Measurements from ENCODE around the gene ABCA10. TPM values are rescaled to one million over a fixed set of nuclear protein-coding genes. Genes with fewer than 3 reads are reported as not detected.

The ABCA10 gene
- total and polyA plus RNA-seq, 2 experiments from 2014 or later: not detected

GRCh38 chr17:69207151-69207550 is 21.5 kb downstream of the ABCA10 start (continued):
- TF ChIP-seq, protein P1, sequence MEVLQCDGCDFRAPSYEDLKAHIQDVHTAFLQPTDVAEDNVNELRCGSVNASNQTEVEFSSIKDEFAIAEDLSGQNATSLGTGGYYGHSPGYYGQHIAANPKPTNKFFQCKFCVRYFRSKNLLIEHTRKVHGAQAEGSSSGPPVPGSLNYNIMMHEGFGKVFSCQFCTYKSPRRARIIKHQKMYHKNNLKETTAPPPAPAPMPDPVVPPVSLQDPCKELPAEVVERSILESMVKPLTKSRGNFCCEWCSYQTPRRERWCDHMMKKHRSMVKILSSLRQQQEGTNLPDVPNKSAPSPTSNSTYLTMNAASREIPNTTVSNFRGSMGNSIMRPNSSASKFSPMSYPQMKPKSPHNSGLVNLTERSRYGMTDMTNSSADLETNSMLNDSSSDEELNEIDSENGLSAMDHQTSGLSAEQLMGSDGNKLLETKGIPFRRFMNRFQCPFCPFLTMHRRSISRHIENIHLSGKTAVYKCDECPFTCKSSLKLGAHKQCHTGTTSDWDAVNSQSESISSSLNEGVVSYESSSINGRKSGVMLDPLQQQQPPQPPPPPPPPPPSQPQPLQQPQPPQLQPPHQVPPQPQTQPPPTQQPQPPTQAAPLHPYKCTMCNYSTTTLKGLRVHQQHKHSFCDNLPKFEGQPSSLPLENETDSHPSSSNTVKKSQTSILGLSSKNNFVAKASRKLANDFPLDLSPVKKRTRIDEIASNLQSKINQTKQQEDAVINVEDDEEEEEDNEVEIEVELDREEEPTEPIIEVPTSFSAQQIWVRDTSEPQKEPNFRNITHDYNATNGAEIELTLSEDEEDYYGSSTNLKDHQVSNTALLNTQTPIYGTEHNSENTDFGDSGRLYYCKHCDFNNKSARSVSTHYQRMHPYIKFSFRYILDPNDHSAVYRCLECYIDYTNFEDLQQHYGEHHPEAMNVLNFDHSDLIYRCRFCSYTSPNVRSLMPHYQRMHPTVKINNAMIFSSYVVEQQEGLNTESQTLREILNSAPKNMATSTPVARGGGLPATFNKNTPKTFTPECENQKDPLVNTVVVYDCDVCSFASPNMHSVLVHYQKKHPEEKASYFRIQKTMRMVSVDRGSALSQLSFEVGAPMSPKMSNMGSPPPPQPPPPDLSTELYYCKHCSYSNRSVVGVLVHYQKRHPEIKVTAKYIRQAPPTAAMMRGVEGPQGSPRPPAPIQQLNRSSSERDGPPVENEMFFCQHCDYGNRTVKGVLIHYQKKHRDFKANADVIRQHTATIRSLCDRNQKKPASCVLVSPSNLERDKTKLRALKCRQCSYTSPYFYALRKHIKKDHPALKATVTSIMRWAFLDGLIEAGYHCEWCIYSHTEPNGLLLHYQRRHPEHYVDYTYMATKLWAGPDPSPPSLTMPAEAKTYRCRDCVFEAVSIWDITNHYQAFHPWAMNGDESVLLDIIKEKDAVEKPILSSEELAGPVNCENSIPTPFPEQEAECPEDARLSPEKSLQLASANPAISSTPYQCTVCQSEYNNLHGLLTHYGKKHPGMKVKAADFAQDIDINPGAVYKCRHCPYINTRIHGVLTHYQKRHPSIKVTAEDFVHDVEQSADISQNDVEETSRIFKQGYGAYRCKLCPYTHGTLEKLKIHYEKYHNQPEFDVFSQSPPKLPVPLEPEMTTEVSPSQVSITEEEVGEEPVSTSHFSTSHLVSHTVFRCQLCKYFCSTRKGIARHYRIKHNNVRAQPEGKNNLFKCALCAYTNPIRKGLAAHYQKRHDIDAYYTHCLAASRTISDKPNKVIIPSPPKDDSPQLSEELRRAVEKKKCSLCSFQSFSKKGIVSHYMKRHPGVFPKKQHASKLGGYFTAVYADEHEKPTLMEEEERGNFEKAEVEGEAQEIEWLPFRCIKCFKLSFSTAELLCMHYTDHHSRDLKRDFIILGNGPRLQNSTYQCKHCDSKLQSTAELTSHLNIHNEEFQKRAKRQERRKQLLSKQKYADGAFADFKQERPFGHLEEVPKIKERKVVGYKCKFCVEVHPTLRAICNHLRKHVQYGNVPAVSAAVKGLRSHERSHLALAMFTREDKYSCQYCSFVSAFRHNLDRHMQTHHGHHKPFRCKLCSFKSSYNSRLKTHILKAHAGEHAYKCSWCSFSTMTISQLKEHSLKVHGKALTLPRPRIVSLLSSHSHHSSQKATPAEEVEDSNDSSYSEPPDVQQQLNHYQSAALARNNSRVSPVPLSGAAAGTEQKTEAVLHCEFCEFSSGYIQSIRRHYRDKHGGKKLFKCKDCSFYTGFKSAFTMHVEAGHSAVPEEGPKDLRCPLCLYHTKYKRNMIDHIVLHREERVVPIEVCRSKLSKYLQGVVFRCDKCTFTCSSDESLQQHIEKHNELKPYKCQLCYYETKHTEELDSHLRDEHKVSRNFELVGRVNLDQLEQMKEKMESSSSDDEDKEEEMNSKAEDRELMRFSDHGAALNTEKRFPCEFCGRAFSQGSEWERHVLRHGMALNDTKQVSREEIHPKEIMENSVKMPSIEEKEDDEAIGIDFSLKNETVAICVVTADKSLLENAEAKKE (CRISPR knock-in tag; IDR thresholded peaks at IDR 0.05): no peak
- TF ChIP-seq ZNF331 (CRISPR knock-in tag; IDR thresholded peaks at IDR 0.05; ENCODE audit: low read depth): no peak
- TF ChIP-seq, protein P2, sequence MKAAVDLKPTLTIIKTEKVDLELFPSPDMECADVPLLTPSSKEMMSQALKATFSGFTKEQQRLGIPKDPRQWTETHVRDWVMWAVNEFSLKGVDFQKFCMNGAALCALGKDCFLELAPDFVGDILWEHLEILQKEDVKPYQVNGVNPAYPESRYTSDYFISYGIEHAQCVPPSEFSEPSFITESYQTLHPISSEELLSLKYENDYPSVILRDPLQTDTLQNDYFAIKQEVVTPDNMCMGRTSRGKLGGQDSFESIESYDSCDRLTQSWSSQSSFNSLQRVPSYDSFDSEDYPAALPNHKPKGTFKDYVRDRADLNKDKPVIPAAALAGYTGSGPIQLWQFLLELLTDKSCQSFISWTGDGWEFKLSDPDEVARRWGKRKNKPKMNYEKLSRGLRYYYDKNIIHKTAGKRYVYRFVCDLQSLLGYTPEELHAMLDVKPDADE (IDR thresholded peaks at IDR 0.05): no peak
- TF ChIP-seq EZH2 (IDR thresholded peaks at IDR 0.05; ENCODE audit: low read depth, unreplicated experiment): no peak
- no peak for TF ChIP-seq CREB1 (CRISPR knock-in tag; IDR thresholded peaks at IDR 0.05; ENCODE audit: low read depth)
- TF ChIP-seq CTCF (conservative IDR thresholded peaks at IDR 0.05; ENCODE audit: low read depth in 2 of 2): no peak

DNA sequence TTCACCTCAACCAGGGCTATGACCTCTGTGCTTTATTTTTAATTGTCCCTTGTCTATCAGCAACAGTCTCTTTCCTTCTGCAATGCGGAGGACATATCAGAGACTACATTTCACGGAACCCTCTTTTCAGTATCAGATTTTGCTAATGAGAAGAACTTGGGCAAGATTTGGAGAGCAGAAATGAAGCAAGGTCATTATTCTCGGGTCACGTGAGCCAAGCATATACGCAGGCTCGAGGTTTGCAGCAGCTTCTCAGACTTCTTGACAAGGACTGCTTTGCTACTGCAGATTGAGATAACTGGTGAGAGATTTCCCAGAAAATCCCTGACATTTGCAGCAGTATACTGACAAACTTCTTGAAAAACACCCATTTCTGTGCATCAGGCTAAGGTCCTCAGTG is 30.4 kb downstream of the ABCA10 start:
- Histone ChIP-seq H3K4me1 (ENCODE audit: insufficient read depth) (no peaks in the 10 kb centered on the region), H3K4me3 (no peak overlapping the region), H3K27me3 (ENCODE audit: insufficient read depth) (no peaks in the 10 kb centered on the region), H3F3A (replicated peaks; ENCODE audit: low read depth) (no peaks in the 10 kb centered on the region), H3K9me2 (ENCODE audit: insufficient read depth) (no peaks in the 10 kb centered on the region), H3K27ac (ENCODE audit: low read depth) (no peak overlapping the region), H3K36me3 (ENCODE audit: insufficient read depth) (no peaks in the 10 kb centered on the region), H2AFZ (no peak overlapping the region), H4K20me1 (replicated peaks; ENCODE audit: insufficient read depth) (no peaks in the 10 kb centered on the region), H3K4me2 (no peak overlapping the region), H3K79me2 (replicated peaks; ENCODE audit: insufficient read depth) (no peaks in the 10 kb centered on the region)
- Mint-ChIP-seq H3K36me3 (ENCODE audit: low read depth) (peaks cover 5% of the 10 kb centered on the region; the same call in 1 of the 3 replicates), H3K27me3 (ENCODE audit: insufficient read depth, low read depth, poor library complexity) (no peaks in the 10 kb centered on the region), H3K4me1 (no peaks in the 10 kb centered on the region), H3K9me3 (peaks cover 9% of the 10 kb centered on the region; the same call in 2 of the 3 replicates), H3K4me3 (no peak overlapping the region), H3K27ac (no peak overlapping the region)
- no peak for DNase-seq (ENCODE audit: low spot score)
- ATAC-seq: no peak
- TF ChIP-seq STAT1 (IDR thresholded peaks at IDR 0.05; ENCODE audit: unreplicated experiment) (no peak), EZH2 (IDR thresholded peaks at IDR 0.05; ENCODE audit: low read depth, unreplicated experiment) (no peak), EZH2phosphoT487 (IDR thresholded peaks at IDR 0.05; ENCODE audit: unreplicated experiment) (no peak), CTCF (conservative IDR thresholded peaks at IDR 0.05; ENCODE audit: low read depth in 2 of 2) (no peak), ZNF114 (CRISPR knock-in tag; IDR thresholded peaks at IDR 0.05) (no peak), CREB1 (CRISPR knock-in tag; IDR thresholded peaks at IDR 0.05; ENCODE audit: low read depth) (no peak)
- TF ChIP-seq, protein P2 (IDR thresholded peaks at IDR 0.05): no peak
